ENCODE data around the gene TSPAN7. TPM values are rescaled to one million over a fixed set of nuclear protein-coding genes. Genes with fewer than 3 reads are reported as not detected.
A peak's percentile ranks its signal among the peaks of the same experiment; 100 is the strongest.

Gene TSPAN7, protein sequence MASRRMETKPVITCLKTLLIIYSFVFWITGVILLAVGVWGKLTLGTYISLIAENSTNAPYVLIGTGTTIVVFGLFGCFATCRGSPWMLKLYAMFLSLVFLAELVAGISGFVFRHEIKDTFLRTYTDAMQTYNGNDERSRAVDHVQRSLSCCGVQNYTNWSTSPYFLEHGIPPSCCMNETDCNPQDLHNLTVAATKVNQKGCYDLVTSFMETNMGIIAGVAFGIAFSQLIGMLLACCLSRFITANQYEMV
- 13.0 TPM for total RNA-seq
- long read RNA-seq, transcript TSPAN7-202 (8 exons, 1,909 nt), result major isoform, 8 of 10 reads
- long read RNA-seq, partial matches to known transcripts, result 1 of 10 reads
- long read RNA-seq, other reads (novel, unspliced or antisense), result 0 of 10 reads

DNA sequence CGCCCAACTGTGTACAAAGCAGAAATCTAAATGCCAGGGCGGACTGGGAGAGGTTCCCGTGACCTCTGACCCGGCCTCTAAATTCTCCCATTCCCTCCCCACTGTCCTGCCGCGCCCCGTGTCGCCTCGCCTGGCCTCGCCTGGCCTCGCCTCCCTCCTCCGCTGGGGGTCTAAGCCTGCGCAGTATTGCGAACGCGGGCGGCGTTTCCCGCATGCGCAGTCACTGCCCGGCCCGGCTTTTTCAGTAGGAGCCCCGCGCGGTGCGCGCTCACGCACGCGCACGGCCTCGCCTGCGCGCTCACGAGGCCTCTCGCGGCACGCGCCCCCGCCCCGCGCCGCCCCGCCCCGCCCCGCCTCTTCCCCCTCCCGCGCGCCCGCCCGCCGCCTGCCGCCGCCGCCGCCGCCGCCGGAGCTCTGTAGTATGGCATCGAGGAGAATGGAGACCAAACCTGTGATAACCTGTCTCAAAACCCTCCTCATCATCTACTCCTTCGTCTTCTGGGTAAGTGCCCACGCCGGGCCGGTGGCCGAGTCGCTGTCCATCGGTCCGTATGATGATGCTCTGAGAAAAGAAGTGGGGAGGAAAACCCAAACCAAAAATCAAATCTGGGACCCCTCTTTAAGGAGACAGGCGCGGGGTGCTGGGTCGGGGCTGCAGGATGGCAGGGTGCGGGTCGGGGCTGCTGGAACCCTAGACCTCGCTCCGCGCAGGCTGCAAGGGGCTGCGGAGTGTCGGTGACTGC, at the start of gene TSPAN7:
Gene TSPAN7, plus strand, starts transcription at position 417 of the 743 bp plus-strand sequence. Its CDS starts 5 bp downstream, at position 422.
- DNase-seq (ENCODE audit: low spot score), result peak; percentile 84
- intact Hi-C loops (cut with DNase I), result no loop called here

DNA sequence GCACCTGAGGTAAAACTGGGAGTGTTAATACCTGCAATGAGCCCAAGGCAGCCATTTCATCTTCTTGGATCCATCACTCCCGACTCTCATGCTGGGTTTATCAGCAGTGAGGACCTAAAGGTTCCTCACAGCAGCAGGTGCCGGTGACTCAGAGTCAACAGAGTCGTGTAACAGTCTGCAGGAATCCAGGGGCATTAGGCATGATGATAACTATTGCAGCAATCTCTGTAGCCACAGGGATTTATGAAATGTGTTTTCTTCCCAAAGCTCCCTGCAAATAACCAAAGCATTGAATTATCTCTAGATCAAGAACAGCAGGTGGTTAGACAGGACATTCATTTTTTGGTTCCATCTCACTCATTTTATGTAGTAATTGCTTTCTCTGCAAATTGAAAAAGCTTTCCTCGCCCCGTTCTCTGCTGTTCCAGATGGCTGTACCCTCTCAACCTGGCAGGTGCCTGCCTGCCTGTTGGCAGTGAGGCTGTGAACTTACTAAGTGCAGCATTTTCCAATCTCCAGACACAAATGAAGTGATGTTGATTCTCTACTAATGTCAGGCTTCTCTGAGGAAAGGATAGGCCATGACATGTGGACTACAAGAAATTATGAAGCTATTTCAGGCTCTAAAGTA, 48.1 kb upstream of the TSPAN7 start:
- intact Hi-C loops (cut with DNase I), result no loop called here
- no peak for DNase-seq (ENCODE audit: low spot score)

DNA sequence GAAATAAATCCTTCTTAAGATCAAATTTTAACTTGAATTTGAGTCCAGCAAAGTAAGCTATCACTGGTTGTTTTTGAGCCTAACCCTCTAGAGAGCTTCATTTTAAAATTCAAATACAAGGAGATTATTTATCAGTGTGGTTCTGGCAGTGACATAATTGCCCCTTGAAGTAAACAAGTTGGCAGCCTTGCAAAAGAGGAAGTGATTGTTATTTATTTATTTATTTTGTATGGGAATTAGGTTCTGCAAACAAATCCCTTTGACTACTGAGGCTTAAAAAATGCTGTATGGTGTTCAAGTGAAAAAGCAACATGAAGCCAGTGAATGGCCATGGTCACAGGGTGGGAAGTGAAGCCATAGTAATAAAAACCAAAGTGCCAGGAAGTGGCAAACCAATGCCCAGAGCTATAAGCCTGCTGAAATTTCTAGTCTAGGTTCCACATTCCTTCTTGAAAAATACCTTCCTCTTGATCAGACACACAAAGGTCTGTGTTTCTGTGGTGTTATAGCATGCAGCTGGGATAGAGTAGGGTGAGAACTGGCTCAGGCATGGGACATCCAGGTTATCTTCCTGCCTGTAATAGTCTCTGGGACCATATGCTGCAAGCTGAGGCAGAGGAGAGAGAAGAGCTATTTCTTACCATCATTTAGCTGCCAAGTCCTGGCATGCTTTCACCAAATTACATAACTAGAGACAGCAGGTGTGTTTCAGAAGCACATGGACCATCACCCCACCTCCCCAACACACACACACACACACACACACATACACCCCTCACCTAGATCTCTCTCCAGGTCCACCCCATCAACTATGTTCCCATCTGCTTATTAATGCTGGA, 47.1 kb upstream of the TSPAN7 start:
- DNase-seq (ENCODE audit: low spot score), result no peak

DNA sequence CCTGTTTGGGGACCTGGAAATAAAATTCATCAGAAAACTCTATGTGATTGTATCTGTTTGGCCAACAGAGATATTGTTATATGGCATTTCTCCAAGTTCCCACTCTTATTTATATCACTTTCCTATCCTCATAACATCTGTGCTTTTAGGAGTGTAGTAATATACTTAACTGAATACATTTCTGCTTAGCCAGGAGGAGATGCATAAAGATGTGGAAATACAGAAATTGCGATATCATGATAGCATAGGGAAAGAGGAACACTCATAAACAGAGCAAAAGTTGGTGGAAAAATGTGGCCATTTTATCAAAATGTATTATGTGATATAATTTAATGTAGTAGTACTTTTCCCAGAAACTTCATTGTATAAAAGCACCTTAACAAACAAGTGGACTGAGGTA, 46.1 kb upstream of the TSPAN7 start:
- DNase-seq (ENCODE audit: low spot score), result no peak
- intact Hi-C loops (cut with DNase I), result no loop called here

More for the DNA sequence above, 47.1 kb upstream of the TSPAN7 start:
- intact Hi-C loops (cut with DNase I), result no loop called here

DNA sequence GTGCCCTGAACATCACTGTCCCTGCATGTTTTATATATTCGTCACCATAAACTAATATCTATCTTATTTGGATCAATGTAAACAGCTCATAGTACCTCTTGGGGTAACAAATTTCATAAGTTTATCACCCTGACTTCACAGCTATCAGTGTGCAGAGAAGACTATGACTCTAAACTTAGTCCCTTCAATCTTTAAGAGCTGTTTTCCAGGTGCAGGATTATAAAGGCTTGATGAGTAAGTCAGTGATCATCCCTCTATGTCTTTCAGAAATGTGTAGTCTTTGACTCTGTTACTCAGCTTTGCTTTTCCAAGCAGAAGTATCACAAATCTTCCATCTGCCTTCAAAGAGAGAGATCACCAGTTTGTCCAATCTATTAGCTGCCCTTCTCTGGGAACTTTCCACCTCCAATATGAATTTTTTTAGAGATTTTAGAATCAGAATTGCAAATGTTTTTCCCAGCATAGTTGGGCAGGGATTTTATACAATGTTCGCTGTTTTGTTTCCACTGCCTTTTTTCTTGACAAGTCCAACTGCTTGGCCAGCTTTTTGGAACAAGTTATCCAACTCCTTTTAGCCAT, 45.1 kb upstream of the TSPAN7 start:
- intact Hi-C loops (cut with DNase I), result no loop called here
- DNase-seq (ENCODE audit: low spot score), result no peak

DNA sequence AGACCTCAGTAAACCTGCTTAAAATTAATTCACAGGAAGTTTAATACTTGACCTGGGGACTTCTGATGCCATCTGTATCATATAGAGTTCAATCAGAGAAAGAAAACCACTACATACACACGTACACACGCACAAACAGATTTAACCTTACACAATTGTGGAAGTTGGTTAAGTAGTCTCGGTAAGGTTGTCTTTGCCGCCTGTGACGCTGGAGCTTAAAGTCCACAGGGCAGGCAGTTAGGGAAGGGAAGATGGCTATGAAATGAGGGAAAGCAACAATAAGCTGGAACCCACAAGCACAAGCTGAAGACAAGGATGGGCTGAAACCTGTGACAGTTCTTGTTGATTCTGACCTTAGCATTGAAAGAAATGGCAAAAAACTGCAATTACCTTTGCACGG, 41.7 kb upstream of the TSPAN7 start:
- intact Hi-C loops (cut with DNase I), result no loop called here

DNA sequence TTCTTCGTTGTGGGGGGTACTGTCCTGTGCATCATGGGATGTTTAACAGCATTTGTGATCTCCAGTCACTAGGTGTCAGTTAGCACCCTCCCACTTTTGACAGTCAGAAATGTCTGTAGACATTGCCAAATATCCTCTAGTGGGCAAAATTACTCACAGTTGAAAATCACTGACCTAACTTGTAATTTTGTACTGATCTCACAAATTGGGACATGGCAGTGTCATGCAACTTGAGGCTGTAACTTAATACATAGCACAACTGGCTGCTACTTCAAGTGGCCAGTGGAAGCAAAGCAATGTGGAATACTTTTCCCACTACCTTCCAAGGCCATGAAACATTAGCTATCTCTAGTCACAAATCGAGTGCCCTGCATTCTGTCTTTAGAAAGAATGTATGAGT, 23.2 kb upstream of the TSPAN7 start:
- intact Hi-C loops (cut with DNase I), result no loop called here
- no peak for DNase-seq (ENCODE audit: low spot score)

More for the DNA sequence above, 41.7 kb upstream of the TSPAN7 start:
- DNase-seq (ENCODE audit: low spot score), result no peak

DNA sequence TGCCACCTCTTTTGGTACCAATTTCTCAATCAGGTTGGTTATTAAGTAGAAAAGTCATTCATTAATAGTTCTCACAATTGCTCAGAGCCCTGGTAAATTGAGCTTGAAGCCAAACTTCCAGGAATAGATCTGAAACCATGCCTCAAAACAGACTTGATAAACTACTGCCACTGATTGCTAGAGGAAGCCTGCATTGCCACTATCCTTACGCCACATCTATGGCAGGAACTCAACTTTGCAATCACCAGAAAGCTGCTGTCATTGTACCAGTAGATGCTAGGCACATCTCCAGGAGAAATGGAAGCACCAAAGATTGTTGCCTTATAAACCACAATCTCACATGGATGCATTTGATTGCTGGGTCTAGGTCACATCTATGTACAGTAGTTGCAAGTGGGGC, 21.6 kb upstream of the TSPAN7 start:
- DNase-seq (ENCODE audit: low spot score), result no peak
- intact Hi-C loops (cut with DNase I), result no loop called here

DNA sequence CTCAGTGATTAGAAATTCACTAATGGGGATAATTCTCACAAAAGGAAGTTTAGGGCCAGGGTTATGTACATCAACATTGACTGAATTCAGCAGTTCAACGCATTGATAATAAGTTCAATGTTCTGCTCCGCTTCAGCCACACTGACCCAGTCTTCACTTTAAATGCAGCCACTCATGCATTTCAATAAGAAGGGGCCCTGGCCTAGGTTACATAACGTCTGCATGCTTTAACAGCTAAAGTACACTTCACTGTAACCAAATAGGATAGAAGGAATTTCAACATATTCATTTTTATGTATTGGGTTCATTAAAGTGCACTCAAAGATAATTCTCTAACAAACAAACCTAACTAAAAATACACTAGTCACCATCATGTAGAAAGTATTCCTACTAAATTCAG, 12.8 kb upstream of the TSPAN7 start:
- intact Hi-C loops (cut with DNase I), result no loop called here
- DNase-seq (ENCODE audit: low spot score), result no peak

DNA sequence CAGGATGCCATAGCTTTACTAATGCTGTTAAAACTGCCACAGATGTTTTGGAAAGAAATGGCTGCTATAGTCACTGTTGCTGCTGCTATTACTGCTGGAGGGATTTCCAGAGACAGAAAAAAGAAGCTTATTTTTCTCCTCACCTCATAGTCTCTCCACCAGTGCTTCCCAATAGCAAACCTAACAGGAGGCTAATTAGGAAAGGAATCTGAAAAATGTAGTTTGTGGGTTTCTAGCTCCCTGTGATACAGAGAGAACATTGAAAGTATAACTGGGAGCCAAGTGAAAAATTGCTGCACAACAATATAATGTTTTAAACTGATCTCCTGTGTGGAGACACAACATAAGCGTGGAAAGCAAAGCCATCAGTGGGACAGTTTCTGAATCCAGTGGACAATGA, 8.6 kb upstream of the TSPAN7 start:
- intact Hi-C loops (cut with DNase I), result no loop called here
- DNase-seq (ENCODE audit: low spot score), result no peak

DNA sequence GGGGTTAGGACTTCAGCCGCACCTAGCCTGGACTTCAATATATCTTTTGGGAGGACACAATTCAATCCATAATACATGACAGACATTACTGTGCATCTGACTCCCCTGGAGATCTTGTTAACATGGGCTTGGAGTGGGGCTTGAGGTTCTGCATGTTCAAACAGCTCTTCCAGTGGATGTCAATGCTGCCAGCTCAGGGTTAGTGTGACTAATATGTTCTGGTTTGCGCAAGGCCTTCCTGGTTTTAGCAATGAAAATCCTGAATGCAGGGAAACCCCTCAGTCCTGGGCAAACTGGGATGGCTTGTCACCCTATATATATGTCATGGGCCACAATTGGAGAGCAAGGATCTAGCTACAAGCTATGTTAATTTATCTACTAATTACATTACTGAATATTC, 2.7 kb upstream of the TSPAN7 start:
- intact Hi-C loops (cut with DNase I), result no loop called here

DNA sequence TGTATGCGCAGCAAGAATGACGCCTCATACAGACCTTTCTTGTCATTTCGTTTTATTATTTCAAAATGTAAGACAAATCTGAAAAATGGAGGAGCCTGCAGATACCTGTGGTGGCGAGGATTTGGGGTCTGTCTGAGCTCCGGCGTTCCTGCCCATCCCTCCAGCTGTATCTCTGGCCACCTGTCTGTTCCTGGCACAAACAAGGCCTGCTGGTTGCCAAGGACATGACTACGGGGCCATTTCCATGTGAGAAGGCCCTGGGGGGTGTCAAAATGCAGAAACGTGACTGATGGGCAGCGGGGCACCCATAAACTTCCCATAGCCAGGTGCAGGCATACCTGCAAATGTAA, 591 bp upstream of the TSPAN7 start:
- intact Hi-C loops (cut with DNase I), result no loop called here
- DNase-seq (ENCODE audit: low spot score), result no peak

More for the DNA sequence above, 2.7 kb upstream of the TSPAN7 start:
- no peak for DNase-seq (ENCODE audit: low spot score)

DNA sequence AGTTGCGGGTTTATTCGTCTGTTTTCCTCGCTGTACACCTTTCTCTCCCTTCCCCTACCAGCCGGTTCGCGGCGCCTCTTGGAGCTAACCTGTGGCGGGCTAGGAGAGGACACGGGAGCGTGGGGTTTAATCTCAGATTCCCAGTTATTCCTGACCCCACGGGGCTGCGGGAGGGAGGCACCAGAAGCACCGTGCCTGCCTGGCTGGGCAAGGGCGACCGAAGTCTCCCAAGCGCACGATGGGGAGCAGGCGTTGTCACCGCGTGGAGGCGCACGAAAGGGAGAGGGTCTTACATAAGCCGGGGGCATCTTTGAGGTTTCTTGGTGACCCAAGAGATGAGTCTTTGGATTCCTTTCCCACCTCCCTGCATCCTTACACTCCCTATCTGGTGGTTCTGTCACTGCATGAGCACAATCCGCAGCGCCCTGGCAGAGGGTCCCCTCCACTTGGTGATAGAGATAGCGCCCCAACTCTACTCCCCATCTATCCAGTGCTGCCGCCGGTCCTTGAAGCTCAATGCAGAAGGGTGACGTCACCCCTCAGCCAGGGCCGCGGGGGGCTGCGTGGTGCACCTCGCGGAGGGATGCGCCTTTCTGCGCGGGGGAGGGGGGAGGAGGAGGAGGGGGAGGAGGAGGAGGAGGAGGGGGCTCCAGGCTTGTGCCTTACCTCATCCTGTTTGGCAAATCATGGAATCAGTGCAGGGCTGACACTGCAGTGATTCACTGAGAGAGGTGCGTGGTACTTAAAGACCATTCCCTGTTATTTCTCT, 793 bp downstream of the TSPAN7 start:
- DNase-seq (ENCODE audit: low spot score), result no peak
- intact Hi-C loops (cut with DNase I), result no loop called here

DNA sequence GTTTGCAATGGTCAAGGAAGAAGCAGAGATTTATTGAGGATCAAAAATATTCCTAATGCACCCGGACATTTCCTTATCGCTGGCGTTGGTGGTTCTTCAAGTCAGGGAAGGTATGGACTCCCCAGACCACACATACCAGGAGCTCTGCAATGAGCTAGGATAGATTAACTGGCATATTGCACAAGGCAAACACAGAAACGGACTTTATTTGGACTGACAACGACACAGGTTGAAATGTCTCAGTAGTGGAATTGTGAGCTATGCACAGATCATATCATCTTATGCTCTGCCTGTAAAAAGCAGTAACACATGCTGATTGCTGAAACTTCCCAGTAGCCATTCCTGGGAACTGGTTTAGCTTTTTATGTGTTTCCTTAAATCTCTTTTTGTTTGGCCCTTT, 1.7 kb downstream of the TSPAN7 start:
- intact Hi-C loops (cut with DNase I), result no loop called here
- no peak for DNase-seq (ENCODE audit: low spot score)

DNA sequence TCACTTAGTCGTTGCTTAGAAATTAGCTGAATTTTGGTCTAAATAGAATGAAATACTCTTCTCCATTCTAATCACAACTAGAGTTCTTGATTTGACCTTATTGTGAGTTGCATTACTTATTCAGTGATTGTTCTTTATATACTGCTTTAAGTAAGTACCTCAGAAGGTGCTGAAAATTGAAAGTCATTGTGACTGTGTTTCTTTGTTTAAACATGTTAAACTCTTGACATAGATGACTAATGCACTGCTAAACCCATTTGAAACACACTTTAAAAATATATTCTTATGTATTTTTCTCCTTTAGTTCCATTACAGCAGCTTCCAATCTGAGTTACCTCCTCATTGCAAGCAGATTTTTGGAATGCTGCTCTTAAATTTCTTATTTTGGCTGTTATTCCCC, 9.1 kb downstream of the TSPAN7 start:
- intact Hi-C loops (cut with DNase I), result no loop called here
- DNase-seq (ENCODE audit: low spot score), result no peak

DNA sequence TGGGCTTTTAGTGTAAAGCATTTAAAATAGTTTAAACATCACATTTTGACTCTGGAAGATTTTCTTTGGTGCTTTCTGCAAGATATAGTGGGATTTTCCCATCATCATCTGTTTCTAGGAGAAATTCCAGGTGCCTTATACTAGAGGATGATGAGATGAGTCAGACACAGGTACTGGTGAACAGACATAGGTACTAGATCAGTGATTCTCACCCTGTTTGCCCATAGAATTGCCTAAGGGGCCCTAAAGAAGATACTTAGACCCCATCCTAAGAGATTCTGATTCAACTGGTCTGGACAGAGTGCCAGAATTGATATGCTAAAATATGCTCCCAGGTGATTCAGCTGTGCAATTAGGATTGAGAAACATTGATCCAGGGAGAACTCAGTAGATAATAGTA, 9.7 kb downstream of the TSPAN7 start:
- intact Hi-C loops (cut with DNase I), result no loop called here
- DNase-seq (ENCODE audit: low spot score), result no peak

DNA sequence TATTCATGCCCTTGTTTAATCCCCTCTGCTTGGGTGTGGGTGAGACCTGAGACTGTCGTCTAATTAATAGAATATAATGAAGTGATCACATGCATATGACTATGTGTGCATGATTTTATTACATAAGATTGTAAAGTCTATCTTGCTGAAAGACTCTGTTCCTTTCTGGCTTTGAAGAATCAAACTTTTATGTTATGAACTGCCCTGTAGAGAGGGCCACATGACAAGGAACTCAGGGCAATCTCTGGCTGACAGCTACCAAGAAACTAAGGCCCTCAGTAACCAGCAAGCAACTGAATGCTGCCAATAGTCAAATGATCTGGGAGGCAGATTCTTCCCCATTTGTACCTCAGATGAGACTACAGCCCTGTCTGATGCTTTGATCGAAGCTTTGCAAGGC, 13.5 kb downstream of the TSPAN7 start:
- no peak for DNase-seq (ENCODE audit: low spot score)
- intact Hi-C loops (cut with DNase I), result no loop called here

DNA sequence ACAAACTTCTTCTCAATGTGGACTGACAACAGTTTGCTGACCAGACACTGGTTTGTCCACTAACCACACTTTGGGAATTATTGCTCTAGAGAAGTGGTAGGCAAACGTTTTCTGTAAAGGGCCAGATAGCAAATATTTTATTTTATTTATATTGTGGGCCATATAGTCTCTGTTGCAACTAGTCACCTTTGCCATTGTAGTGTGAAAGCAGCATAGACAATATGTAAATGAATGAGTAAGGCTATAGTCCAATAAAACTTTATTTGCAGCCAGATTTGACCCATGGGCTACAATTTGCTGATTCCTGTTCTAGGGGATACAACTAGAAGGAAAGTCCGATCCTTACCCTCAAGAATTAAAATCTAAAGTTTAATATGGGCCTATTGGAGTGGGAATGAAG, 14.5 kb downstream of the TSPAN7 start:
- intact Hi-C loops (cut with DNase I), result no loop called here
- DNase-seq (ENCODE audit: low spot score), result no peak

DNA sequence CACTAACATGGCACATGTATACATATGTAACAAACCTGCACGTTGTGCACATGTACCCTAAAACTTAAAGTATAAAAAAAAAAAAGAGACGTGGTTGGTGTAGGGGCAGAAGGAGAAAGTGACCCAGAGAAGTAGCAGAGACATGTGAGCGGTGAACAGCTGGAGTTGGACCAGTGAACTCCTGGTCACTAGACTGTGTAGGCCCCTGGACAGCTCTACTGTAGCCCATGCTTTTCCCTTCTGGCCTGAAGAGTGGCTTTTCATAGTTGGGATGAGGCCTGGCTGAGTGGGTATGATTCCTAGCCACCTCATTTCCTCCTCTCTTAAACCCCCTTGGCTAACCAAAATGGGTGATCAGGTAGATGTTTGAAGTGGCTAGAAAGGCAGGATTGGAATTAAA, 16.4 kb downstream of the TSPAN7 start:
- DNase-seq (ENCODE audit: low spot score), result no peak
- intact Hi-C loops (cut with DNase I), result no loop called here
